Cardiac septum (tissue), 1 donor: ENCODE data around the gene GLB1L3. TPM values are rescaled to one million over a fixed set of nuclear protein-coding genes. Genes with fewer than 3 reads are reported as not detected.
"Not testable (repeated sequence)": the region's sequence is repeated elsewhere in the genome, so short reads cannot be mapped to it uniquely, and the experiment has no call there.

Experiments
- DNase-seq: peaks from one replicate; pipeline ENCODE4 v3.0.0-alpha.2; 2020; ENCODE audit warnings: low spot score
- intact Hi-C: fragments of 100-400 bp; cut with DNase I; formaldehyde crosslinking; loops from one replicate; pipeline ENCODE4 v1.14.0; 2022
- total RNA-seq: library from RNA; stranded (reverse); fragmentation: NEBNext Ultra II Directional; extraction: Animal tissue kit (Norgen Biotek cat#: 25700); gene quantifications from one replicate; pipeline ENCODE4 v1.2.1, GENCODE V29; 2021
- donor health status: DM: no; HTN: no; CAD: no.

Gene GLB1L3
- total RNA-seq, 1 donor from 2014 or later = not detected

- intact Hi-C loops = no loop called here
Observed at GRCh38 chr11:134271978-134272377, 4.2 kb upstream of the GLB1L3 start.

GRCh38 chr11:134272381-134273316, 3.5 kb upstream of the GLB1L3 start:
- DNase-seq = no peak
- intact Hi-C loops = no loop called here

More at GRCh38 chr11:134271978-134272377, 4.2 kb upstream of the GLB1L3 start:
- no peak for DNase-seq

- no peak for DNase-seq
- intact Hi-C loops = no loop called here
Observed at GRCh38 chr11:134273317-134273712, 2.9 kb upstream of the GLB1L3 start.

GRCh38 chr11:134275188-134275533, 1.0 kb upstream of the GLB1L3 start:
- DNase-seq = no peak
- intact Hi-C loops = no loop called here

GRCh38 chr11:134276396-134277182, 410 bp downstream of the GLB1L3 start:
- intact Hi-C loops = no loop called here
- no peak for DNase-seq

GRCh38 chr11:134277183-134278001, 1.2 kb downstream of the GLB1L3 start:
- no peak for DNase-seq
- intact Hi-C loops = no loop called here

GRCh38 chr11:134278356-134278755, 2.2 kb downstream of the GLB1L3 start:
- DNase-seq = no peak
- intact Hi-C loops = no loop called here

GRCh38 chr11:134281635-134282034, 5.5 kb downstream of the GLB1L3 start:
- intact Hi-C loops, DNase-seq: not testable (repeated sequence)

- intact Hi-C loops = no loop called here
- no peak for DNase-seq
Observed at GRCh38 chr11:134282121-134283045, 6.2 kb downstream of the GLB1L3 start.

- DNase-seq = no peak
Observed at GRCh38 chr11:134283461-134284230, 7.5 kb downstream of the GLB1L3 start.

GRCh38 chr11:134284349-134284748, 8.2 kb downstream of the GLB1L3 start:
- DNase-seq, intact Hi-C loops: not testable (repeated sequence)

More at GRCh38 chr11:134283461-134284230, 7.5 kb downstream of the GLB1L3 start:
- intact Hi-C loops = no loop called here

GRCh38 chr11:134287561-134287960, 11.4 kb downstream of the GLB1L3 start:
- no peak for DNase-seq
- intact Hi-C loops = no loop called here

- DNase-seq = no peak
- intact Hi-C loops = no loop called here
Observed at GRCh38 chr11:134288486-134288885, 12.3 kb downstream of the GLB1L3 start.

GRCh38 chr11:134289167-134289566, 13.0 kb downstream of the GLB1L3 start:
- intact Hi-C loops = no loop called here
- DNase-seq = no peak

- intact Hi-C loops = no loop called here
- no peak for DNase-seq
Observed at GRCh38 chr11:134289789-134290188, 13.6 kb downstream of the GLB1L3 start.

GRCh38 chr11:134290646-134291045, 14.5 kb downstream of the GLB1L3 start:
- intact Hi-C loops = no loop called here
- no peak for DNase-seq

GRCh38 chr11:134291196-134291595, 15.0 kb downstream of the GLB1L3 start:
- intact Hi-C loops = no loop called here
- no peak for DNase-seq

- DNase-seq = no peak
- intact Hi-C loops = no loop called here
Observed at GRCh38 chr11:134292661-134293060, 16.5 kb downstream of the GLB1L3 start.
